ENCODE results near the gene RNU2-63P. TPM values are rescaled to one million over a fixed set of nuclear protein-coding genes. Genes with fewer than 3 reads are reported as not detected.

The RNU2-63P gene
- total RNA-seq, 1 experiment from 2014 or later: not detected

GRCh38 chr2:88011011-88011410 lies 5.3 kb downstream of the RNU2-63P start:
- ChIA-PET POLR2A (ENCODE audit: unreplicated experiment) (no interaction called here), CTCF (no interaction called here)
- Histone ChIP-seq H3K4me1 (replicated peaks; ENCODE audit: insufficient read depth) (0 out of 2 replicates have a peak, but pooled peaks cover 7% of the 10 kb centered on the region), H3F3A (ENCODE audit: insufficient read depth, low read depth) (peaks cover 8% of the 10 kb centered on the region; the same call in 1 of the 2 replicates), H3K4me2 (no peak overlapping the region), H2AFZ (no peak overlapping the region), H3K9me2 (ENCODE audit: insufficient read depth) (no peaks in the 10 kb centered on the region), H4K20me1 (ENCODE audit: insufficient read depth) (no peaks in the 10 kb centered on the region), H3K27ac (no peak overlapping the region), H3K27me3 (ENCODE audit: insufficient read depth, low read depth) (no peaks in the 10 kb centered on the region), H3K4me3 (no peak overlapping the region), H3K9me3 (ENCODE audit: insufficient read depth, low read depth) (no peaks in the 10 kb centered on the region), H3K79me2 (ENCODE audit: low read depth) (no peaks in the 10 kb centered on the region), H3K36me3 (ENCODE audit: low read depth) (no peaks in the 10 kb centered on the region)
- DNase-seq: no peak
- TF ChIP-seq EZH2 (IDR thresholded peaks at IDR 0.05; ENCODE audit: low read depth) (no peak), CTCF (conservative IDR thresholded peaks at IDR 0.05) (no peak)
- intact Hi-C loops (cut with micrococcal nuclease; ENCODE audit: unreplicated experiment): no loop called here
- BruUV-seq (replicated peaks): no TSS peak

GRCh38 chr2:88010136-88010535 lies 6.2 kb downstream of the RNU2-63P start:
- intact Hi-C loops (cut with micrococcal nuclease; ENCODE audit: unreplicated experiment): no loop called here
- Histone ChIP-seq H3K4me2 (no peak overlapping the region), H3F3A (ENCODE audit: insufficient read depth, low read depth) (no peaks in the 10 kb centered on the region; the same call in 1 of the 2 replicates), H4K20me1 (ENCODE audit: insufficient read depth) (no peaks in the 10 kb centered on the region), H3K4me1 (replicated peaks; ENCODE audit: insufficient read depth) (no peaks in the 10 kb centered on the region), H3K27me3 (ENCODE audit: insufficient read depth, low read depth) (no peaks in the 10 kb centered on the region), H2AFZ (no peak overlapping the region), H3K4me3 (no peak overlapping the region), H3K9me2 (ENCODE audit: insufficient read depth) (no peaks in the 10 kb centered on the region), H3K79me2 (ENCODE audit: low read depth) (no peaks in the 10 kb centered on the region), H3K9me3 (ENCODE audit: insufficient read depth, low read depth) (no peaks in the 10 kb centered on the region), H3K27ac (no peak overlapping the region), H3K36me3 (ENCODE audit: low read depth) (no peaks in the 10 kb centered on the region)
- DNase-seq: no peak
- TF ChIP-seq EZH2 (IDR thresholded peaks at IDR 0.05; ENCODE audit: low read depth) (no peak), CTCF (conservative IDR thresholded peaks at IDR 0.05) (no peak)
- no TSS peak for BruUV-seq (replicated peaks)
- ChIA-PET POLR2A (ENCODE audit: unreplicated experiment) (no interaction called here), CTCF (no interaction called here)

GRCh38 chr2:88006912-88007439 lies 9.4 kb downstream of the RNU2-63P start:
- ChIA-PET POLR2A (ENCODE audit: unreplicated experiment) (no interaction called here), CTCF (no interaction called here)
- Histone ChIP-seq H3K36me3 (ENCODE audit: low read depth) (no peaks in the 10 kb centered on the region), H3K4me3 (no peak overlapping the region), H3K9me2 (ENCODE audit: insufficient read depth) (no peaks in the 10 kb centered on the region), H3K27me3 (ENCODE audit: insufficient read depth, low read depth) (no peaks in the 10 kb centered on the region), H3K9me3 (ENCODE audit: insufficient read depth, low read depth) (no peaks in the 10 kb centered on the region), H3K4me2 (no peak overlapping the region), H2AFZ (no peak overlapping the region), H4K20me1 (ENCODE audit: insufficient read depth) (no peaks in the 10 kb centered on the region), H3K27ac (no peak overlapping the region), H3K4me1 (replicated peaks; ENCODE audit: insufficient read depth) (no peaks in the 10 kb centered on the region), H3F3A (ENCODE audit: insufficient read depth, low read depth) (no peaks in the 10 kb centered on the region), H3K79me2 (ENCODE audit: low read depth) (no peaks in the 10 kb centered on the region)
- no peak for DNase-seq
- no TSS peak for BruUV-seq (replicated peaks)
- intact Hi-C loops (cut with micrococcal nuclease; ENCODE audit: unreplicated experiment): no loop called here
- TF ChIP-seq EZH2 (IDR thresholded peaks at IDR 0.05; ENCODE audit: low read depth): no peak
- TF ChIP-seq CTCF (conservative IDR thresholded peaks at IDR 0.05): no peak
